ENCODE measurements around the gene ARMC8.
"Not testable (repeated sequence)": the region's sequence is repeated elsewhere in the genome, so short reads cannot be mapped to it uniquely, and the experiment has no call there.

ARMC8 gene

DNA sequence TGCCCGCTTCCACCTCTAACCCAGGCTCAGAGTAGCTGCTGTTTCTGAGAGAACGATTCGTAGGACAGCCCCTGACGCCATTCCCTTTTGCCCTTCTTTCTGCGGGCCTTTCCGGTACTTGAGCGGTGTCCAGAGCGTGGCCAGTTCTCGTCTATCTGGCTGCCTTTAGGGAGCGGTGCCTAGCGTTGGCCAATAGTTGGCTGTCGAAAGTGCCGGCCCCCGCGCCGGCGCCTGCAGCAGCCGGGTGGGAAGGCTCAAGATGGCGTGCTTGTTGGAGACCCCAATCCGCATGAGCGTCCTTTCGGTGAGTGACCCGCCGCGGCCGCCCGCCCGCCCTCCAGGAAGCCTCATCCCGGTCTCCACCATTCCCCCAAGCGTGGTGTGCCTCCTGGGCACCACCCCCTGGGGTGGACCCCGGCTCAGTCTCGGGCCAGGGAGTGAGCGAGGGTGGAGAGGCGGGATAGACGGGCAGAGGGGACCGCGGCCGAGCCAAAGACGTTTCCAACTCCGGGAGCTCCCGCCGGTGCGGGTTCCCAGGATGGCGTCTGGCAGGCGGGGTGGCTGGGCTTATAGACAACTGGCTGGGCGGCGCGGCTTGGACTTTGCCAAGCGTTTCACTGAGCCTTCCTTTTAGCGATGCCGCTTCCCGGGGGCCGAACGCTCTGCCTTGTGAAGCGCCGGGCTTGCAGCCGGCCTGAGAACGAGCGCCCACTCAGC, at the start of gene ARMC8:
ARMC8 (plus strand) TSS at position 6 of the 717 bp plus-strand sequence; CDS start at position 260, 254 bp downstream.
- DNase-seq = no peak

DNA sequence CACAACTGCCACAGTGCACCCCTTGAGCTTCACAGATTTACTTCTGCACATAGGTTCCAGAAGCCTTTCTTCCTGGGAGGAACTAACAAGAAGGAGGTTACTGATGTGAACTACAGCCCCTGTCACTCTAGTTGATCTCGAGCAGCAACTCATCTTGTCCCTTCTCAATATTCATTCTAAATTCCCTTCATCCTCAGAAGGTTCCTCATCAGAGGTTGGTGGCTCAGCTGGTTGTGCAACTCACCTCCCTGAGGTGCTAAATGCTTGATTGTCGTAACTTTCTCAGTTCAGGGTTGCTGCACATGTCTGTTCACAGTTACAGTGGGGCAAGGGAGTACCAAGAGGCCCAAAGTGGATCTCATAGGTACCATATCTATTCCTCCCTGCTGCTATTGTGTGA, 49.2 kb upstream of the ARMC8 start:
- no peak for DNase-seq

GRCh38 chr3:138139691-138140090, 47.4 kb upstream of the ARMC8 start:
- DNase-seq = no peak

GRCh38 chr3:138140940-138141339, 46.2 kb upstream of the ARMC8 start:
- no peak for DNase-seq

DNA sequence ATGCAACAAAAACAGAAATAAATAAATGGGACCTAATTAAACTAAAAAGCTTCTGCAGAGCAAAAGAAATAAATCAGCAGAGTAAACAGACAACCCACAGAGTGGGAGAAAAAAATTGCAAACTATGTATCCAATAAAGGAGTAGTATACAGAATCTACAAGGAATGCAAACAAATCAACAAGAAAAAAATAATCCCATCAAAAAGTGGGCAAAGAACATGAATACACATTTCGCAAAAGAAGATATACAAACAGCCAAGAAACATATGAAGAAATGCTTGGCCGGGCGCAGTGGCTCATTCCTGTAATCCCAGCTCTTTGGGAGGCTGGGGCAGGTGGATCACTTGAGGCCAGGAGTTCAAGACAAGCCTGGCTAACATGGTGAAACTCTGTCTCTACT, 44.9 kb upstream of the ARMC8 start:
- not testable (repeated sequence) for DNase-seq

GRCh38 chr3:138148503-138148902, 38.6 kb upstream of the ARMC8 start:
- no peak for DNase-seq

DNA sequence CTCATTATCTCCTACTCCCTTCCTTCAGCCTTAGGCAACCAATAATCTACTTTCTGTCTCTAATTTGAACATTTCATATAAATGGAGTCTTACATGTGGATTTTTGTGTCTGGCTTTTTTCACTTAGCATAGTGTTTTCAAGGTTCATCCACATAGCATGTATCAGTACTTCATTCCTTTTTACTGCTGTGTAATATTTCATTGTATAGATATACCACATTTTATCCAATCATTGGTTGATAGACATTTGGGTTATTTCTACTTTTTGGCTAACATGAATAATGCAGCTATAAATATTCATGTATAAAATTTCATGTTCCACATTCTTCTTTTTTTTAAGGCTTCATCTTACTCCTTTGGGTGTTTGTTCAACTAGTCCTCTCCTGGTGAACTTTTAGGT, 32.6 kb upstream of the ARMC8 start:
- DNase-seq = no peak

DNA sequence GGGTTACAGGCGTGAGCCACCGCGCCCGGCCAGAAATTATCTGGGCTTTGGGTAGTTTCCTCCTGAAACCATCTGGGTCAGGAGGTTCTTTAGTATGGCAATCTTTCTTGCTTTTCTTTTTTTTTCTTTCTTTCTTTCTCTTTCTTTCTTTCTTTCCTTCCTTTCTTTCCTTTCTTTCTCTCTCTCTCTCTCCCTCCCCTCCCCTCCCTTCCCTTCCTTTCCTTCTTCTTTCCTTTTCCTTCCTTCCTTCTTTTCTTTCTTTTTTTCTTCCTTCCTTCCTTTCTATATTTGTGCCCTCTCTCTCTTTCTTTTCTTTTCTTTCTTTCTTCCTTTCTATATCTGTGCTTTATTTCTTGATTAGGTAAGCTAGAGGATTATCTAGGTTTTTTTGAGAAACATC, 29.4 kb upstream of the ARMC8 start:
- DNase-seq = no peak

DNA sequence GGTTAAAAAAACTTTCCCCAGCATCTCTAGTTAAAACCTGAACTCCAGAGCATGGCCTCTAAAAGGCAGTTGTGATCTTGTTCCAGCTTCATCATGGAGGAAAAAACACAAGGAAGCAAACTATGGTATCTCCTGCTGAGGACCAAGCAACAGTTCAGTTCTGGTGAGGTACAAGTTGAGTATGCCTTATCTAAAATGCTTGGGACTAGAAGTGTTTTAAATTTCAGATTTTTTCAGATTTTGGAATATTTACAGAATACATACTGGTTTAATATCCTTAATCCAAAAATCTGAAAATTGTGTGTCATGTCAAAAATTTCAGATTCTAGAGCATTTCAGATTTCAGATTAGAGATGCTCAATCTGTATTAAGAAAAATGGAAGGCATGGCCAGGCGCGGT, 22.0 kb upstream of the ARMC8 start:
- no peak for DNase-seq

DNA sequence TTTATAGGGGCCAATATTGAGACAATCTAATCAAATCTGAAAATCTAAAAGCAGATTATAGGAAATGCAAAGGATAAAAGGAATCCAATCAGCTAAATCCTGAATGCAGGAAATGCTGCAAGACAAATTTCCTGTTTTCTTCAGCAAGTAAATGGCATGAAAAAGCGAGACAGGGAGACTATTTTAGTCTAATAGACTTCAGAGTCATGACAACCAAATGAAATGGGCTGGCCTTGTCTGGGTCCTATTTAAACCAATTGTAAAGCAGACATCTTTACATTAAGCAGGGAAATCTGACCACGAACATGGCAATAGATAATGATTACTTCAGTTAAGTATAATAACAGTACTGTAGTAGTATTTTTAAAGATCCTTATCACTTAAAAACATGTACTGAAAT, 14.5 kb upstream of the ARMC8 start:
- DNase-seq = no peak

DNA sequence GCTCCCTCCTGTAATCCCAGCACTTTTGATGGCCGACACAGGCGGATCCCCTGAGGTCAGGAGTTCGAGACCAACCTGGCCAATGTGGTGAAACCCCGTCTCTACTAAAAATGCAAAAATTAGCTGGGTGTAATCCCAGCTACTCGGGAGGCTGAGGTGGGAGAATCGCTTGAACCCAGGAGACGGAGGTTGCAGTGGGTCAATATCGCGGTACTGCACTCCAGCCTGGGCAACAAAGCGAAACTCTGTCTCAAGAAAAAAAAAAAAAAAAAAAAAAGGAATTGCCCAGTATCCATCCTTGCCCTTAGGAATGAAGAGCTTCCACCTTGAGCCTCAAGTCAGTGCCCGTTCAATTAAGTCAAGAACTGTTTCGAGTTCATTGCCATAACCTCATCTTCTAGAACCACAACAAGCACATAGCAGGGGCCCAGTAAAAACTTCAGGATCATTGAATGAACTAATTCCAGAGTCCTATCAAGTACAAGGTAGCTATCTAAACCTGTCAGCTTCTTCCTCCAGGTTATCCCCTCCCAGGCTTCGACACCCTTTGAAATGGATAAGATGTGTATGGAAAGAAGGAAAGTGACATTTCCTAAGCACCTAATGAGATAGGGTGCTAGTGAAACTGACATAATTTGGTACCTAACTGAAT, 13.2 kb upstream of the ARMC8 start:
- DNase-seq = no peak

DNA sequence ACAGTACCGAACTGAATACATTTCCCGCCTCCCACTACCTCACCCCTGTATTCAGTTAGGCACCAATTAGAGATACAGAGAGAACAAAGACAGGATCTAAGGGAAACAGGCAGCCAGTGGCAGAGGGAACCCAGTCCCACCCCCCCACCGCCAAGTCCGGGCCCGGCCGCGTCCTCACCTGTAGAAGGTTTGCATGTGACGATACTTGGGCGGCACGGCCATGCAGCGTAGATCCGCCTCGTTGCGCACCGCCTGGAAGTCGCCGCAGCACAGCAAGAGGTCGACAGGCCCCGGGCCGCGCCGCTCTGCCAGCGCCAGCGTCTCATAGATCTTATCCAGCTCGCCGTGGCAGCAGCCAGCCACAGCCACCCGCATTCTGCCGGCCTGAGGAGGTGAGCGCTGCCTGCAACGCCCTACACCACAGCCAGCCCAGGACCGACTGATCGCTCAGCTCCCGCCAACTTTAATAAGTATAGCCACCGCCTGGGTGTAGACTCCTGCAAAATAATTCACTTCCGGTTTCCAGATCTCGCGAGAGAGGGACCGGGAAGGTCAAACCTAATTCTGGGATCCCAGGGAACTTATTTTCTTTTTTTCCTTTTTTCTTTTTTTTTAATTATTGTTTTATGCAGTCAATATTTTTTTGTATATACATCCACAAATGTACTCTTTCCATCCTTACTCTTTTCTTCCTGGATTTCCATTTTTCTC, 12.5 kb upstream of the ARMC8 start, which contains the start of gene DBR1:
DBR1 (minus strand) TSS at position 501 of the 711 bp plus-strand sequence; CDS start at position 375, 126 bp downstream.
- peak; percentile 87 for DNase-seq

GRCh38 chr3:138180375-138181029, 6.6 kb upstream of the ARMC8 start:
- peak; percentile 54 for DNase-seq

DNA sequence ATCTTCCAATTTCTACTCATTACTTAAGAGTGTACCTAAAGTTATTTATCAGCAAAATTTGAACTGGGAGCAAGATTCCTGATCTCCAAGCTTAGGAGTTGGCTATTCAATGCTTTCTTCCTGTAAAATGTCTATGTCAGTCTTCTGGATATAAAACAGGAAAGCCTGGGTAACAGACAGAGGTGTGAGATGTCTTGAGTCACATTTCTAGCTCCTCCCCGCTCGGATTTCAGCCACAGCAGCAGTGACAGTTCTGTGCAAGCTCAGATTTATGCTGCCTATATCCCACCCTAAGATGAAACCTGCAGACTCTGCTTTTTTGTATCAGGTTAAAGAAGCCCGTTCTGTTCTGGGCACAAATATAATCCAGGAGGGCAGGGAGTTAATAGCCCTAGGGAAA, 2.1 kb upstream of the ARMC8 start:
- DNase-seq = no peak

GRCh38 chr3:138186221-138186620, 880 bp upstream of the ARMC8 start:
- no peak for DNase-seq

- peak; percentile 93 for DNase-seq
These were observed 252 bp upstream of the ARMC8 start for GRCh38 chr3:138186803-138187295.

- DNase-seq = peak; percentile 35
These were observed 1.1 kb downstream of the ARMC8 start for GRCh38 chr3:138188013-138188730.

GRCh38 chr3:138195481-138195880, 8.4 kb downstream of the ARMC8 start:
- no peak for DNase-seq

GRCh38 chr3:138196023-138196422, 8.9 kb downstream of the ARMC8 start:
- DNase-seq = no peak

DNA sequence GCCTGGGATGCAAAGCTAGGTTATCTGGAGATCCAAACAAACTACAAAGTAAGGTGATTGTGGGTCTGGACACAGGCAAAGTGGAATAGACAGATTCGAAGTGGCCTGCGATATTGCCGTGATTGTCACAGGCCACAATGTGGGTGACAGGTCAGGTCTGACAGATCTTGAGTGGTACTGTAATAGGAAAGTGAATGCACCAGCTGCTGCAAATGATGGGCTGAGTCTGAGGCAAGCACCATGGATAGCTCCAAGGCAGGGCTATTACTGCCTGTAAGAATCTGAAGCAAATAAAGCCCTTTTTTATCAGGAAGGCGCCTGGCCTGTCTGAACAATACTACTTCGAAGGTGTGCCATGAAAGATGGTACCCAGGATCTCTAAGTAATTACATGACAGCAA, 10.0 kb downstream of the ARMC8 start:
- no peak for DNase-seq

GRCh38 chr3:138197524-138197923, 10.4 kb downstream of the ARMC8 start:
- no peak for DNase-seq

GRCh38 chr3:138199851-138200250, 12.8 kb downstream of the ARMC8 start:
- no peak for DNase-seq
